DMS53 (cell line): ENCODE data around the gene AEBP2.
A peak's percentile ranks its signal among the peaks of the same experiment; 100 is the strongest.
"Not testable (repeated sequence)": the region's sequence is repeated elsewhere in the genome, so short reads cannot be mapped to it uniquely, and the experiment has no call there.

Source experiments
- DNase-seq: peaks from one replicate; lab custom pipeline; 2025; lab: John Stamatoyannopoulos, UW

Gene AEBP2

GRCh38 chr12:19421503-19422282, 17.6 kb upstream of the AEBP2 start:
- no peak for DNase-seq

GRCh38 chr12:19423166-19423930, 15.9 kb upstream of the AEBP2 start:
- no peak for DNase-seq

- no peak for DNase-seq
Measured at GRCh38 chr12:19428246-19428645, 11.0 kb upstream of the AEBP2 start.

GRCh38 chr12:19429491-19429890, 9.8 kb upstream of the AEBP2 start:
- not testable (repeated sequence) for DNase-seq

- no peak for DNase-seq
Measured at GRCh38 chr12:19430988-19431387, 8.3 kb upstream of the AEBP2 start.

GRCh38 chr12:19431407-19432308, 7.6 kb upstream of the AEBP2 start:
- peak; percentile 72 for DNase-seq

- DNase-seq = no peak
Measured at GRCh38 chr12:19432309-19433170, 6.8 kb upstream of the AEBP2 start.

- no peak for DNase-seq
Measured at GRCh38 chr12:19434538-19434937, 4.8 kb upstream of the AEBP2 start.

- no peak for DNase-seq
Measured at GRCh38 chr12:19435831-19436497, 3.3 kb upstream of the AEBP2 start.

- no peak for DNase-seq
Measured at GRCh38 chr12:19436931-19437330, 2.4 kb upstream of the AEBP2 start.

- no peak for DNase-seq
Measured at GRCh38 chr12:19437996-19438395, 1.3 kb upstream of the AEBP2 start.

GRCh38 chr12:19440019-19440858, 947 bp downstream of the AEBP2 start:
- peak; percentile 77 for DNase-seq

GRCh38 chr12:19440916-19441315, 1.6 kb downstream of the AEBP2 start:
- no peak for DNase-seq

GRCh38 chr12:19443585-19443984, 4.3 kb downstream of the AEBP2 start:
- no peak for DNase-seq

- no peak for DNase-seq
Measured at GRCh38 chr12:19444097-19444496, 4.8 kb downstream of the AEBP2 start.

- no peak for DNase-seq
Measured at GRCh38 chr12:19447386-19447785, 8.1 kb downstream of the AEBP2 start.

- DNase-seq = no peak
Measured at GRCh38 chr12:19449814-19450213, 10.5 kb downstream of the AEBP2 start.

GRCh38 chr12:19450362-19450761, 11.1 kb downstream of the AEBP2 start:
- no peak for DNase-seq

GRCh38 chr12:19451196-19451595, 11.9 kb downstream of the AEBP2 start:
- DNase-seq = no peak

GRCh38 chr12:19453961-19454360, 14.7 kb downstream of the AEBP2 start:
- no peak for DNase-seq
